ENCODE data around the gene COL18A1.

The COL18A1 gene

GRCh38 chr21:45540601-45540970 lies 135.6 kb downstream of the COL18A1 start:
- in situ Hi-C loops (cut with MboI; ENCODE audit: low sequenced_read_pairs, unreplicated experiment): no loop called here
- DNase-seq (ENCODE audit: low spot score): no peak
- TF ChIP-seq CTCF (IDR thresholded peaks at IDR 0.05; ENCODE audit: borderline replicate concordance, control extremely low read depth, extremely low read depth, insufficient read depth, missing control alignments): no peak

GRCh38 chr21:45541221-45542039 lies 136.5 kb downstream of the COL18A1 start:
- in situ Hi-C loops (cut with MboI; ENCODE audit: low sequenced_read_pairs, unreplicated experiment): no loop called here
- no peak for TF ChIP-seq CTCF (IDR thresholded peaks at IDR 0.05; ENCODE audit: borderline replicate concordance, control extremely low read depth, extremely low read depth, insufficient read depth, missing control alignments)
- DNase-seq (ENCODE audit: low spot score): peak; percentile 96

GRCh38 chr21:45542242-45542666 lies 137.3 kb downstream of the COL18A1 start, which contains the start of gene SLC19A1:
TSS of gene SLC19A1 (minus strand) at chr21:45542440. CDS start at chr21:45537959, 4,481 bp downstream.
- peak; percentile 36 for TF ChIP-seq CTCF (IDR thresholded peaks at IDR 0.05; ENCODE audit: borderline replicate concordance, control extremely low read depth, extremely low read depth, insufficient read depth, missing control alignments)
- in situ Hi-C loops (cut with MboI; ENCODE audit: low sequenced_read_pairs, unreplicated experiment): no loop called here
- DNase-seq (ENCODE audit: low spot score): peak; percentile 97

- no peak for DNase-seq (ENCODE audit: low spot score)
- in situ Hi-C loops (cut with MboI; ENCODE audit: low sequenced_read_pairs, unreplicated experiment): no loop called here
- no peak for TF ChIP-seq CTCF (IDR thresholded peaks at IDR 0.05; ENCODE audit: borderline replicate concordance, control extremely low read depth, extremely low read depth, insufficient read depth, missing control alignments)
Observed at GRCh38 chr21:45542667-45543370, 137.9 kb downstream of the COL18A1 start.

GRCh38 chr21:45543371-45543709 lies 138.4 kb downstream of the COL18A1 start:
- TF ChIP-seq CTCF (IDR thresholded peaks at IDR 0.05; ENCODE audit: borderline replicate concordance, control extremely low read depth, extremely low read depth, insufficient read depth, missing control alignments): no peak
- in situ Hi-C loops (cut with MboI; ENCODE audit: low sequenced_read_pairs, unreplicated experiment): no loop called here
- no peak for DNase-seq (ENCODE audit: low spot score)

- no peak for DNase-seq (ENCODE audit: low spot score)
- in situ Hi-C loops (cut with MboI; ENCODE audit: low sequenced_read_pairs, unreplicated experiment): no loop called here
Observed at GRCh38 chr21:45543710-45544448, 138.9 kb downstream of the COL18A1 start.

More at GRCh38 chr21:45543710-45544448, 138.9 kb downstream of the COL18A1 start:
- no peak for TF ChIP-seq CTCF (IDR thresholded peaks at IDR 0.05; ENCODE audit: borderline replicate concordance, control extremely low read depth, extremely low read depth, insufficient read depth, missing control alignments)
